ENCODE results near the gene SUFU.
A peak's percentile ranks its signal among the peaks of the same experiment; 100 is the strongest.

GRCh38 chr10:102670065-102670670 lies 166.4 kb downstream of the SUFU start:
- peak in 1 of 7 experiments; percentile 3 for TF ChIP-seq CTCF (IDR thresholded peaks at IDR 0.05)
- TF ChIP-seq POLR2A (IDR thresholded peaks at IDR 0.05) = no peak
